Measurements from ENCODE around the gene KCTD13. TPM values are rescaled to one million over a fixed set of nuclear protein-coding genes. Genes with fewer than 3 reads are reported as not detected.
A peak's percentile ranks its signal among the peaks of the same experiment; 100 is the strongest.

The KCTD13 gene
- total and polyA plus RNA-seq, 8 donors, result 7.7 to 20.5 (median 9.3) TPM

- Histone ChIP-seq H3K27me3 (no peaks in the 10 kb centered on the region), H3K4me1 (peaks cover 0 to 5% (median 4%) of the 10 kb centered on the region in 3 donors), H3K36me3 (no peaks in the 10 kb centered on the region), H3K9me3 (no peaks in the 10 kb centered on the region), H3K4me3 (peak overlapping the region in 2 of 4 donors; percentile 59 to 67), H3K27ac (no peak overlapping the region)
- intact Hi-C loops (cut with DNase I), result no loop called here
- no peak for ATAC-seq
- 88 to 90% methylated on average over 18 to 19 of the region's 19 CpGs for WGBS, 2 donors
- no peak for TF ChIP-seq CTCF (IDR thresholded peaks at IDR 0.05)
- no peak for FAIRE-seq
- DNase-seq, result peak in 2 of 6 donors; percentile 54 to 76
Measured at GRCh38 chr16:29901607-29901945, 24.4 kb downstream of the KCTD13 start.

- 56 to 59% methylated on average over 31 of the region's 31 CpGs for WGBS, 2 donors
- intact Hi-C loops (cut with DNase I), result no loop called here
- no peak for ATAC-seq
- TF ChIP-seq CTCF (IDR thresholded peaks at IDR 0.05), result no peak
- DNase-seq, result peak in 1 of 6 donors; percentile 52
- FAIRE-seq, result no peak
- Histone ChIP-seq H3K4me3 (peak overlapping the region; percentile 51 to 67 (median 56)), H3K9me3 (no peaks in the 10 kb centered on the region), H3K36me3 (no peaks in the 10 kb centered on the region), H3K27me3 (no peaks in the 10 kb centered on the region), H3K4me1 (peaks cover 0 to 5% (median 4%) of the 10 kb centered on the region in 3 donors), H3K27ac (peak overlapping the region; percentile 60 to 85 (median 76))
Measured at GRCh38 chr16:29900888-29901606, 25.0 kb downstream of the KCTD13 start.

DNA sequence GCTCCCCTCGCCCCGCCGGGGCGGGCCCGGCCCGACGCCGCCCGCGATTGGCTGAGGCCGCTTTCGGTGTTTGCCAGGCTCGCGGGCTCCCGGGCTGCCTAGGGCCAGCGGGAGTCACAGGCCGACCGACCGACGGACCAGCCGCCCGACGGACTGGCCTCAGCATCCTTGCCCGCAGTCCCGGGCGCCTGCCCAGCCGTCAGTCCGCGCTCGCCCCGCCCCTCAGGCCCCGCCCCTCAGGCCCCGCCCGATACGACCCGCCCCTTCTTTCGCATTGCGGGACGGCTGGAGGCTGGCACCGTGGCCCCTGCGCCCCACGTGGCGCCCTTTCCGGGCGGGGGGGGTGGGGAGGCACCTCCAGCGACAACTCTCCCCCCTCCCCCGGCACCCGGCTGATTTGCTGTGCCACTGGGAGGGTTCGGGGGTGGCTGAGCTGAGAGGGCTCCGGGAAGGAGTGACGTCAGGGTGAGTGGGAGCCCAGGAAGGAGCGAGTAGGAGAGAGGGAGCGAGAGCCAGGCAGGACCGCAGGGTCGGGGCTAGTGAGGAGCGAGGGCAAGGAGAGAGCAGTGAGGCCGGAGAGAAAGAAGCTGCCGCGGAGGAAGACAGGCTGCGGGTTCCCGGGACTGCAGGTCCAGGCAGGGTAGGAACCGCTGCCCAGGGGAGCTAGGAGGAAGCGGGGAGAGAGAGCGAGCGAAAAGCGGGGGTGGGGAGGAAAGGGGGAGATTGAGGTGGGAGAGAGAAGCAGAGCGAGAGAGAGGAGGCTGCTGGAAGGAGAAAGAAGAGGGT, 25.7 kb downstream of the KCTD13 start, which contains the start of gene ASPHD1:
Gene ASPHD1, plus strand, starts transcription at position 387 of the 786 bp plus-strand sequence. CDS start 484 bp downstream, outside the sequence.
- peaks cover 0 to 5% (median 4%) of the 10 kb centered on the region in 3 donors for H3K4me1 ChIP-seq
- DNase-seq (peak; percentile 81 to 90 (median 86)), FAIRE-seq (no peak), ATAC-seq (peak; percentile 79 to 88 (median 82))
- no peaks in the 10 kb centered on the region for H3K27me3 ChIP-seq
- no peaks in the 10 kb centered on the region for H3K9me3 ChIP-seq
- H3K4me3 ChIP-seq, result peak within 1 kb of the TSS; percentile 51 to 67 (median 56)
- intact Hi-C loops (cut with DNase I), result no loop called here
- WGBS, 2 donors, result 0 to 1% methylated on average over 49 to 67 of the region's 67 CpGs
- peak within 1 kb of the TSS; percentile 60 to 85 (median 76) for H3K27ac ChIP-seq
- H3K36me3 ChIP-seq, result no peaks in the 10 kb centered on the region
- no peak for TF ChIP-seq CTCF (IDR thresholded peaks at IDR 0.05)

DNA sequence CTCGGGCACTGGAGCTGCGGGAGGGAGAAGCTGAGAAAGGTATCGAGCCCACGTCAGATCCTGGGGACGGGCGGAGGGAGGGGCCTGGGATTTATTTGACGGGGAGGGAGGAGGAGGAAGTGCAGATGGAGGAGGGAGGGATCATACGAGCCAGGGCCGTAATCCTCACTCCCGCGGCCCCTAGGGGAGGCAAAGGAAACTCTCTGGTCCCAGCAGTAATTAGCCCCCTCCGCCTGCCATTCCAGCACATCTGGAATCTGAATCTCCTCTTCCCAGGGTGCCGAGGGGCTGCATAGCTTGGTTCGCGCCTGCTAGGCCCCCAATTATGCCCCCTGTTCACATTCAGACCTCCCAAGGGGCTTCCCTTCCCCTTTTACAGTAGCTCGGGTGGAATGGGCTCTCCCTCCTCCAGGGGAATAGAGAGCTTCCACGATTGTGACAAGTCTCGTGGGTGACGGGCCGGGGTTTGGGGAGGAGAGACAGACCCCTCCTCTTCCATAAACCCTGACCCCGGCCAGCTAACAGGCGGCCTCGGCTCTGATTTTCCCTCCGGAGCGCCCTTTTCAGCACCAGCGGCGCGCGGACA, 26.4 kb downstream of the KCTD13 start, which contains the start of gene SEZ6L2:
Gene SEZ6L2, minus strand, starts transcription at position 35 of the 586 bp plus-strand sequence. CDS start 531 bp downstream, outside the sequence.
- DNase-seq, result peak; percentile 87 to 96 (median 91)
- no peak for FAIRE-seq
- peaks cover 0 to 5% (median 4%) of the 10 kb centered on the region in 3 donors for H3K4me1 ChIP-seq
- intact Hi-C loops (cut with DNase I), result no loop called here
- ATAC-seq, result peak; percentile 88 to 92 (median 90)
- H3K27ac ChIP-seq, result peak within 1 kb of the TSS; percentile 60 to 85 (median 76)
- no peaks in the 10 kb centered on the region for H3K9me3 ChIP-seq
- no peaks in the 10 kb centered on the region for H3K36me3 ChIP-seq
- H3K27me3 ChIP-seq, result no peaks in the 10 kb centered on the region
- WGBS, 2 donors, result 0 to 1% methylated on average over 23 to 29 of the region's 29 CpGs
- TF ChIP-seq CTCF (IDR thresholded peaks at IDR 0.05), result peak in 1 of 4 donors; percentile 9
- peak within 1 kb of the TSS; percentile 51 to 67 (median 56) for H3K4me3 ChIP-seq
